ENCODE measurements around the gene ZNF407.

The ZNF407 gene, protein sequence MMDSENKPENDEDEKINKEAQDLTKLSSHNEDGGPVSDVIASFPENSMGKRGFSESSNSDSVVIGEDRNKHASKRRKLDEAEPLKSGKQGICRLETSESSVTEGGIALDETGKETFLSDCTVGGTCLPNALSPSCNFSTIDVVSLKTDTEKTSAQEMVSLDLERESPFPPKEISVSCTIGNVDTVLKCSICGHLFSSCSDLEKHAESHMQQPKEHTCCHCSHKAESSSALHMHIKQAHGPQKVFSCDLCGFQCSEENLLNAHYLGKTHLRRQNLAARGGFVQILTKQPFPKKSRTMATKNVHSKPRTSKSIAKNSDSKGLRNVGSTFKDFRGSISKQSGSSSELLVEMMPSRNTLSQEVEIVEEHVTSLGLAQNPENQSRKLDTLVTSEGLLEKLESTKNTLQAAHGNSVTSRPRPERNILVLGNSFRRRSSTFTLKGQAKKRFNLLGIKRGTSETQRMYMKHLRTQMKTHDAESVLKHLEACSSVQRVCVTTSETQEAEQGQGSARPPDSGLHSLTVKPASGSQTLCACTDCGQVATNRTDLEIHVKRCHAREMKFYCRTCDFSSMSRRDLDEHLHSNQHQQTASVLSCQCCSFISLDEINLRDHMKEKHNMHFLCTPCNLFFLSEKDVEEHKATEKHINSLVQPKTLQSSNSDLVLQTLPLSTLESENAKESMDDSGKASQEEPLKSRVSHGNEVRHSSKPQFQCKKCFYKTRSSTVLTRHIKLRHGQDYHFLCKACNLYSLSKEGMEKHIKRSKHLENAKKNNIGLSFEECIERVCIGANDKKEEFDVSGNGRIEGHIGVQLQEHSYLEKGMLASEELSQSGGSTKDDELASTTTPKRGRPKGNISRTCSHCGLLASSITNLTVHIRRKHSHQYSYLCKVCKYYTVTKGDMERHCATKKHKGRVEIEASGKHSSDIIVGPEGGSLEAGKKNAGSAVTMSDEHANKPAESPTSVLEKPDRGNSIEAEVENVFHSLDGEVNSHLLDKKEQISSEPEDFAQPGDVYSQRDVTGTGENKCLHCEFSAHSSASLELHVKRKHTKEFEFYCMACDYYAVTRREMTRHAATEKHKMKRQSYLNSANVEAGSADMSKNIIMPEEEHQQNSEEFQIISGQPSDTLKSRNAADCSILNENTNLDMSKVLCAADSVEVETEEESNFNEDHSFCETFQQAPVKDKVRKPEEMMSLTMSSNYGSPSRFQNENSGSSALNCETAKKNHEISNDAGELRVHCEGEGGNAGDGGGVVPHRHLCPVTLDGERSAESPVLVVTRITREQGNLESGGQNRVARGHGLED (N-terminal part only)

DNA sequence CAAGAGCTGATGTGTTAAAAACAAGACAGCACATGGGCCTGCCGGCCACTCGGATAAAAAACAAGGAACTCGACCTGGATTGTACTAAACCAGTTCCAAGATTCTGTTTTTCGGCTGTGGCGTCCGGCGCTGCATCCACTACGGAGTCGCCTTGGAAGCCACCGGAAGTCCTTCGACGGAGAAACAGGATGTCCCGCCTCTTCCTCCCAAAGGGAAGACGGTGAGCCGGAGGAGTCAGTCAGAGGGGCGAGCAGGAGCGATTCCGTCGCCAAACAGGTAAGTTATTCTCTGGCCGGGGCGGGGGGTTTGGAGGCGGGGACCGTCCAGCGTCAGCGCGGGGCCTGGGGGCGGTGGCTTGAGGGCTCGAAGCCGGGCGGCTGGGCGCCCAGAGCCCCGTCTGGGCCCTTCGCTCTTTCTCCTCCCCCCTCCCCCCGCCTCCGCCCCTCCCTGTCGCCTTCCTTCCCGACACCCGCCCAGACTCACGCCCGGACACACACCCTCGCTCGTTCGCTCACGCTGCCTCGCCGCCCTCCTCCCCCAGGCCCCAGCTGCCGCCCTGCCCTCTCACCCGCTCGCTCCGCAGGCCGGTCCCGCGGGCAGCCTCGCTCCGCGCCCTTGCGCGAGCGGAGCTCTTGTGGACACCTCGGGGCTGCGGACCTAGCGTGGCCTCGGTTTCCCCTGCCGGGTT, at the start of gene ZNF407:
ZNF407 (plus strand) TSS at position 209 of the 688 bp plus-strand sequence. CDS start 33,150 bp downstream, outside the sequence.
- H3K9me3 ChIP-seq (replicated peaks in 1 of 11), result no peaks in the 10 kb centered on the region
- H4K20me1 ChIP-seq, result peaks cover 2 to 47% (median 40%) of the 10 kb centered on the region in 11 experiments; a peak in 19 of 22 replicates
- peaks cover 35 to 55% (median 38%) of the 10 kb centered on the region in 10 experiments for H3K4me1 ChIP-seq
- peak within 1 kb of the TSS; percentile 91 to 100 (median 97) for H3K4me2 ChIP-seq
- H3K27ac ChIP-seq, result peak within 1 kb of the TSS; percentile 93 to 100 (median 98)
- H3K36me3 ChIP-seq, result peaks cover 13 to 35% (median 21%) of the 10 kb centered on the region in 11 experiments; a peak in 19 of 22 replicates
- no peaks in the 10 kb centered on the region for H3K27me3 ChIP-seq
- TF ChIP-seq Cebpa-rat (IDR thresholded peaks at IDR 0.05), result no peak
- peak within 1 kb of the TSS; percentile 67 to 94 (median 88) for H3K4me3 ChIP-seq
- H3K9ac ChIP-seq, result peak within 1 kb of the TSS; percentile 89 to 99 (median 99)

DNA sequence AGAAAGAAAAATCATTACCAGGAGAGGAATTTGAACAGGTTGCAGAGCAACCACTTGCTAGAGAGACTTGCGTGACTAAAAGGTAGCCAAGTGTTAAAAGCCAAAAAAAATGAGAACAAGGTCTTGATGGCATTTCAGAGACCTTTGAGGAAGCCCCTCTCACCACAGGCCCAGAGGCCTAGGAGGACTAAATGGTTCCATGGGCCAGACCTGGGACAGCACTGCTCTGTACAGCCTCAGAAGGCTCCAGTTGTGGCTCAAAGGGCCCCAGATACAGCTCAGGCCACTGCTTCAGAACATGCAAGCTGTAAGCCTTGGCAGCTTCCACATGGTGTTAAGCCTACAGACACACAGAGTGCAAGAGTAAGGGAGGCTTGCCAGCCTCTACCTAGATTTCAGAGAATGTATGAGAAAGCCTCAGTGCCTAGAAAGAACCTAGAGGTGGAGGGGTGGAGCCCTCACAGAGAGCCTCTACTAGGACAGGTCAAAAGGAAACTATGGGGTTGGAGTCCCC, 48.0 kb upstream of the ZNF407 start:
- H3K4me3 ChIP-seq, result peak overlapping the region in 2 of 10 experiments; percentile 5 to 12; a peak in 1 of 20 replicates
- TF ChIP-seq Cebpa-rat (IDR thresholded peaks at IDR 0.05), result no peak

DNA sequence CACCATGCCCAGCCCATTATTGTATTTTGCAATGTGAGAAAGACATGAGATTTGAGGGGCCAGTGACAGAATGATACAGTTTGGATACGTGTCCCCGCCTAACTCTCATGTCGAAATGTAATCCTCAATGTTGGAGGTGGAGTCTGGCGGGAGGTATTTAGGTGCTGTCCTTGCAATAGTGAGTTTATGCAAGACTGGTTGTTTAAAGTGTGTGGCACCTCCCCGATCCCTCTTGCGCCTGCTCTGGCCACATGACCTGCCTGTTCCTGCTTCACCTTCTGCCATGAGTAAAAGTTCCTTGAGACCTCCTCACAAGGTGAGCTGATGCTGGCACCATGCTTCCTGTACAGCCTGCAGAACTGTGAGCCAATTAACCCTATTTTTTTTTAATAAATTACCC, 46.8 kb upstream of the ZNF407 start:
- H3K4me1 ChIP-seq, result peaks cover 0 to 19% (median 12%) of the 10 kb centered on the region in 10 experiments; a peak in 17 of 20 replicates
- H3K36me3 ChIP-seq, result peaks cover 0 to 8% (median 0%) of the 10 kb centered on the region in 11 experiments; a peak in 2 of 22 replicates
- H4K20me1 ChIP-seq, result no peaks in the 10 kb centered on the region
- no peaks in the 10 kb centered on the region for H3K27me3 ChIP-seq
- H3K4me3 ChIP-seq, result no peak overlapping the region
- no peak overlapping the region for H3K4me2 ChIP-seq
- peaks cover 34 to 50% (median 42%) of the 10 kb centered on the region in 11 experiments for H3K9me3 ChIP-seq (replicated peaks in 1 of 11)
- H3K9ac ChIP-seq, result no peak overlapping the region
- TF ChIP-seq Cebpa-rat (IDR thresholded peaks at IDR 0.05), result no peak
- no peak overlapping the region for H3K27ac ChIP-seq

More for the DNA sequence above, 48.0 kb upstream of the ZNF407 start:
- peaks cover 34 to 50% (median 42%) of the 10 kb centered on the region in 11 experiments for H3K9me3 ChIP-seq (replicated peaks in 1 of 11)
- no peaks in the 10 kb centered on the region for H3K27me3 ChIP-seq
- peaks cover 0 to 9% (median under 1%) of the 10 kb centered on the region in 10 experiments; a peak in 6 of 20 replicates for H3K4me1 ChIP-seq
- H3K36me3 ChIP-seq, result peaks cover 0 to 8% (median 0%) of the 10 kb centered on the region in 11 experiments; a peak in 2 of 22 replicates
- H3K27ac ChIP-seq, result no peak overlapping the region
- H3K4me2 ChIP-seq, result no peak overlapping the region
- H4K20me1 ChIP-seq, result no peaks in the 10 kb centered on the region
- H3K9ac ChIP-seq, result no peak overlapping the region

DNA sequence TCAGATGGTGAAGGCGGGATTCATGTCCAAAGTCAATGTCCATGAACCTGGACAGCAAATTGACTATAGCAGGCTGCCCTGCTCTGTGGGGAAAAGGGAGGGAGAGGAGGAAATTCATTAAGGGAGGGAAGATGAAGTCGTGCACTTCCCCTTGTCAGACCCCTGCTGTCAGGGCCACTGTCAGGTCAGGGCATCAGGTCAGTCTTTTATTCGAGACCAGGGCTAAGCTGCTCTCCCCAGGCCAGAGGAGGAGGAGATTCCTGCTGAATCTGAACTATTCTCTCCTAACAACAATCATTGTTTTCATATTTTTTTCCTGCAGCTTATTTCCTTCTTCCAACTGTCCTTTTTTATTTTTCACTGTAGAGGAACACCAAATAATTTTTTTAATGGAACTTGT, 46.2 kb upstream of the ZNF407 start:
- no peak overlapping the region for H3K27ac ChIP-seq
- no peak overlapping the region for H3K4me3 ChIP-seq
- H3K27me3 ChIP-seq, result no peaks in the 10 kb centered on the region
- peaks cover 0 to 19% (median 16%) of the 10 kb centered on the region in 10 experiments; a peak in 17 of 20 replicates for H3K4me1 ChIP-seq
- peaks cover 0 to 8% (median 0%) of the 10 kb centered on the region in 11 experiments; a peak in 2 of 22 replicates for H3K36me3 ChIP-seq
- peaks cover 34 to 47% (median 42%) of the 10 kb centered on the region in 11 experiments for H3K9me3 ChIP-seq (replicated peaks in 1 of 11)
- no peaks in the 10 kb centered on the region for H4K20me1 ChIP-seq
- H3K4me2 ChIP-seq, result no peak overlapping the region
- TF ChIP-seq Cebpa-rat (IDR thresholded peaks at IDR 0.05), result no peak
- H3K9ac ChIP-seq, result no peak overlapping the region

DNA sequence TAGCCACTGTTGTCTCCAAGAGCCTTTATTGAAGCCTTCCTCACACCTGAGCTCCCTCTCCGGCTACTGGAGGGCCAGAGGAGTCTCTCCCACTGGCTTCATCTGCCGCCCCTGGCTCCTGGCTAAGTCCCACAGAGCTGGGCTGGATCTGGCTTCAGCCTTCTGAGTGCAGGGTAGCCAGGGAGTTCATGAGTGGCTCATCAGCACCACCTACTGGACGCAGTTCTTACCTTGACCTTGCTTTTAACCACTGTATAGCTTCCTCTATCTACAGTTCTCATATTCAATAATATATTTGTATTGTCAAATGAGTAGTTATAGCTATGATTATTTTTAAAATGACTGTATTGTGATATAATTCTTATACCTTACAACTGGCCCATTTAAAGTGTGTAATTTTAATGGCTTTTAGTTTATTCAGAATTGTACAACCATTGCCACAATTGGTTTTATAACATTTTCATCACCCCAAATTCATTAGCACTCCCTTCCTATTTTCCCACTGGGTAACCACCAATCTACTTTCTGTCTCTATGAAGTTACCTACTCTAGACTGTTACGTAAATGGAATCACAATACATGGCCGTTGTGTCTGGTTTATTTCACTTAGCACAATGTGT, 45.6 kb upstream of the ZNF407 start:
- no peak for TF ChIP-seq Cebpa-rat (IDR thresholded peaks at IDR 0.05)
- H3K4me2 ChIP-seq, result no peak overlapping the region

DNA sequence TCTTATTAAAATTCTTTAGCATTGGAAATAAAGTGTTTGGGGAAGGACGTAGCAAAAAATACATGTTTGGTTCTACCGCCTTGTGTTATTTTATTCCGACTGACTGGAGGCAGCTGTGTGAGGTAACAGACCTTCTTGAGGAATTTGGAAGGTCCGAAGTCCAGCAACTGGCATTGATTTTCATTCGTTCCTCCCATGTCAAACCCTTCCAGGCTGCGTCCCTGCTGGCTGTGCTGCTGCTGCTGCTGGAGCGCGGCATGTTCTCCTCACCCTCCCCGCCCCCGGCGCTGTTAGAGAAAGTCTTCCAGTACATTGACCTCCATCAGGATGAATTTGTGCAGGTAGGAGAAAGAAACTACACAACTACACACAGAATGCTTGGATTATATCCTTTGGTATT, 41.5 kb upstream of the ZNF407 start:
- Histone ChIP-seq H4K20me1 (no peaks in the 10 kb centered on the region), H3K4me3 (no peak overlapping the region), H3K27me3 (no peaks in the 10 kb centered on the region), H3K4me1 (peaks cover 0 to 22% (median 16%) of the 10 kb centered on the region in 10 experiments; a peak in 17 of 20 replicates), H3K27ac (no peak overlapping the region), H3K4me2 (peak overlapping the region in 5 of 11 experiments; percentile 65 to 78 (median 74); a peak in 7 of 22 replicates), H3K36me3 (no peaks in the 10 kb centered on the region), H3K9me3 (replicated peaks in 1 of 11) (peaks cover 0 to under 1% (median 0%) of the 10 kb centered on the region in 11 experiments; a peak in 4 of 22 replicates), H3K9ac (no peak overlapping the region)
- TF ChIP-seq Cebpa-rat (IDR thresholded peaks at IDR 0.05), result no peak

More for the DNA sequence above, 45.6 kb upstream of the ZNF407 start:
- no peaks in the 10 kb centered on the region for H3K27me3 ChIP-seq
- H3K9me3 ChIP-seq (replicated peaks in 1 of 11), result peaks cover 34 to 41% (median 39%) of the 10 kb centered on the region in 11 experiments
- no peak overlapping the region for H3K4me3 ChIP-seq
- H3K27ac ChIP-seq, result no peak overlapping the region
- H4K20me1 ChIP-seq, result no peaks in the 10 kb centered on the region
- H3K36me3 ChIP-seq, result peaks cover 0 to 8% (median 0%) of the 10 kb centered on the region in 11 experiments; a peak in 2 of 22 replicates
- H3K9ac ChIP-seq, result no peak overlapping the region
- H3K4me1 ChIP-seq, result peaks cover 0 to 19% (median 14%) of the 10 kb centered on the region in 10 experiments; a peak in 17 of 20 replicates

DNA sequence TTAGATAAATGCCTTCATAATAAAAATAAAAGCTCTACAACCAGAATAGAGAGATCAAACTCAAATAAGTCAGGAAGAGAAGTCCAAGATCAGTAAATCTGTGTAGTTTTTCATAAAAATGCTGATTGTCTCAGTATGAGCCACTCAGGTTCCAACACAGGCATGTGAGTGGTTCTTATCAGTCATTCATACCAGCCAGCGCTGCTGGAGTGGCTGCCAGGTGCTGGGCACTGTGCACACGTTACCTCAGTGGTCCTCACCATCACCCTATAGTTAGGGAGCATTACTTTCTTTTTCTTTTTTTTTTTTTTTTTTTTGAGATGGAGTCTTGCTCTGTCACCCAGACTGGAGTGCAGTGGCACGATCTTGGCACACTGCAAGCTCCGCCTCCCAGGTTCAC, 39.6 kb upstream of the ZNF407 start:
- H3K4me3 ChIP-seq, result no peak overlapping the region
- H3K27me3 ChIP-seq, result no peaks in the 10 kb centered on the region
- peaks cover 0 to 27% (median 17%) of the 10 kb centered on the region in 10 experiments; a peak in 17 of 20 replicates for H3K4me1 ChIP-seq
- no peaks in the 10 kb centered on the region for H3K9me3 ChIP-seq (replicated peaks in 1 of 11)
- no peak overlapping the region for H3K9ac ChIP-seq
- H3K4me2 ChIP-seq, result no peak overlapping the region
- TF ChIP-seq Cebpa-rat (IDR thresholded peaks at IDR 0.05), result no peak
- no peaks in the 10 kb centered on the region for H4K20me1 ChIP-seq
- no peak overlapping the region for H3K27ac ChIP-seq
- H3K36me3 ChIP-seq, result no peaks in the 10 kb centered on the region

All from BLaER1 treated with 17β-estradiol and CSF1 and Interleukin-3, amounts not matched to agents 10 nM and 100 nM (cell line).